Chondrocyte (in vitro differentiated cells): ENCODE results near the gene TMEM135. TPM values are rescaled to one million over a fixed set of nuclear protein-coding genes. Genes with fewer than 3 reads are reported as not detected.
"Not testable (repeated sequence)": the region's sequence is repeated elsewhere in the genome, so short reads cannot be mapped to it uniquely, and the experiment has no call there.

Experiments
- DNase-seq: peaks from one replicate; pipeline ENCODE4 v3.0.0; 2021; ENCODE audit warnings: mixed read lengths, low spot score
- H3K27ac Mint-ChIP-seq: one replicate; pipeline ENCODE4 v1.8.0; 2021; ENCODE audit warnings: mild to moderate bottlenecking, moderate library complexity, mixed read lengths; ENCODE audit not compliant: unreplicated experiment
- H3K27me3 Mint-ChIP-seq: 2 replicates; pipeline ENCODE4 v1.8.0; 2021; ENCODE audit warnings: low read depth, mixed read lengths
- H3K36me3 Mint-ChIP-seq: 2 replicates; pipeline ENCODE4 v1.8.0; 2021; ENCODE audit warnings: low read depth, mixed read lengths
- H3K4me1 Mint-ChIP-seq: 2 replicates; pipeline ENCODE4 v1.8.0; 2021; ENCODE audit warnings: low read depth, mild to moderate bottlenecking, mixed read lengths
- H3K4me3 Mint-ChIP-seq: one replicate; pipeline ENCODE4 v1.8.0; 2021; ENCODE audit warnings: mild to moderate bottlenecking, moderate library complexity, mixed read lengths; ENCODE audit not compliant: unreplicated experiment
- H3K9me3 Mint-ChIP-seq: 2 replicates; pipeline ENCODE4 v1.8.0; 2021; ENCODE audit warnings: low read depth, mixed read lengths
- total RNA-seq: library from RNA; stranded (reverse); gene quantifications from 3 replicates; pipeline ENCODE4 v1.2.1, GENCODE V29; 2021
- TF ChIP-seq, protein P1 (sequence below): fragments of 200-600 bp; sonication (generic); IDR thresholded peaks from 2 replicates; pipeline ENCODE4 v1.5.0; 2021; ENCODE audit warnings: antibody characterized with exemption, mild to moderate bottlenecking, moderate library complexity

Gene TMEM135
- total RNA-seq, 1 donor from 2014 or later: 13.3 TPM

- H3K27ac Mint-ChIP-seq: no peak overlapping the region
- TF ChIP-seq, protein P1, sequence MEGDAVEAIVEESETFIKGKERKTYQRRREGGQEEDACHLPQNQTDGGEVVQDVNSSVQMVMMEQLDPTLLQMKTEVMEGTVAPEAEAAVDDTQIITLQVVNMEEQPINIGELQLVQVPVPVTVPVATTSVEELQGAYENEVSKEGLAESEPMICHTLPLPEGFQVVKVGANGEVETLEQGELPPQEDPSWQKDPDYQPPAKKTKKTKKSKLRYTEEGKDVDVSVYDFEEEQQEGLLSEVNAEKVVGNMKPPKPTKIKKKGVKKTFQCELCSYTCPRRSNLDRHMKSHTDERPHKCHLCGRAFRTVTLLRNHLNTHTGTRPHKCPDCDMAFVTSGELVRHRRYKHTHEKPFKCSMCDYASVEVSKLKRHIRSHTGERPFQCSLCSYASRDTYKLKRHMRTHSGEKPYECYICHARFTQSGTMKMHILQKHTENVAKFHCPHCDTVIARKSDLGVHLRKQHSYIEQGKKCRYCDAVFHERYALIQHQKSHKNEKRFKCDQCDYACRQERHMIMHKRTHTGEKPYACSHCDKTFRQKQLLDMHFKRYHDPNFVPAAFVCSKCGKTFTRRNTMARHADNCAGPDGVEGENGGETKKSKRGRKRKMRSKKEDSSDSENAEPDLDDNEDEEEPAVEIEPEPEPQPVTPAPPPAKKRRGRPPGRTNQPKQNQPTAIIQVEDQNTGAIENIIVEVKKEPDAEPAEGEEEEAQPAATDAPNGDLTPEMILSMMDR: no peak
- H3K9me3 Mint-ChIP-seq: peaks cover 19% of the 10 kb centered on the region
- H3K27me3 Mint-ChIP-seq: no peaks in the 10 kb centered on the region
- peaks cover 9% of the 10 kb centered on the region for H3K4me1 Mint-ChIP-seq
- H3K4me3 Mint-ChIP-seq: no peak overlapping the region
- peaks cover 2% of the 10 kb centered on the region for H3K36me3 Mint-ChIP-seq
- DNase-seq: no peak
Observed at GRCh38 chr11:87022254-87022653, 15.5 kb upstream of the TMEM135 start.

DNA sequence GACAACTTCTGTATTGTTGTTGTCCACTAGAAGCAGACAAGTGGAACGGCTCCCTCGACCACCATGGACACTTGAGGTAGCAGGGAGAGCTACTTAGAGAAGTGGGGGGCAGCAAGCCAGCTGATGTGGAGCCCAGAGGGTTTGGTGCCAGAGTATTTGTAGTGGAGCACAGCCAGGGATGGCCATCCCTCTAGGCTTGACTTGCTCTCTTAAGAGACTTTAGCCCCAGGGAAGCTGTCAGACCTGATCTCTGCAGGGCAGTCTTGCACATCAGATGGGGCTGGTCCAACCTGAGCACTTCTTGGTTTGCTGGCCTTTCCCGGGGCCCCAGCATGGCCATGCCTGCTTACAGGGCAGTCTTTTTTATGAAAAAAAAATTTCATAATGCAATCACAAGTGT, 15.0 kb upstream of the TMEM135 start:
- no peak for DNase-seq
- H3K36me3 Mint-ChIP-seq: peaks cover 2% of the 10 kb centered on the region
- TF ChIP-seq, protein P1: no peak
- H3K27me3 Mint-ChIP-seq: no peaks in the 10 kb centered on the region
- H3K27ac Mint-ChIP-seq: no peak overlapping the region
- peaks cover 19% of the 10 kb centered on the region for H3K9me3 Mint-ChIP-seq
- H3K4me1 Mint-ChIP-seq: peaks cover 9% of the 10 kb centered on the region
- no peak overlapping the region for H3K4me3 Mint-ChIP-seq

DNA sequence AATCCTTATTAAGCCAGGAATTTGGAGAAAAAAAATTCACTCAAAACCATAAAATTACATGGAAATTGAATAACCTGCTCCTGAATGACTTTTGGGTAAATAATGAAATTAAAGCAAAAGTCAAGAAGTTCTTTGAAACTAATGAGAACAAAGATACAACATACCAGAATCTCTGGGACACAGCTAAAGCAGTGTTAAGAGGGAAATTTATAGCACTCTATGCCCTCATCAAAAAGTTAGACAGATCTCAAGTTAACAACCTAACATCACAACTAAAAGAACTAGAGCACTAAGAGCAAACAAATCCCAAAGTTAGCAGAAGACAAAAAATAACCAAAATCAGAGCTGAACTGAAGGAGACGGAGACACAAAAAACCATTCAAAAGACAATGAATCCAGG, 11.3 kb upstream of the TMEM135 start:
- not testable (repeated sequence) for H3K27me3 Mint-ChIP-seq, H3K4me3 Mint-ChIP-seq, H3K4me1 Mint-ChIP-seq, H3K27ac Mint-ChIP-seq, DNase-seq, H3K36me3 Mint-ChIP-seq
- peaks cover 19% of the 10 kb centered on the region for H3K9me3 Mint-ChIP-seq

DNA sequence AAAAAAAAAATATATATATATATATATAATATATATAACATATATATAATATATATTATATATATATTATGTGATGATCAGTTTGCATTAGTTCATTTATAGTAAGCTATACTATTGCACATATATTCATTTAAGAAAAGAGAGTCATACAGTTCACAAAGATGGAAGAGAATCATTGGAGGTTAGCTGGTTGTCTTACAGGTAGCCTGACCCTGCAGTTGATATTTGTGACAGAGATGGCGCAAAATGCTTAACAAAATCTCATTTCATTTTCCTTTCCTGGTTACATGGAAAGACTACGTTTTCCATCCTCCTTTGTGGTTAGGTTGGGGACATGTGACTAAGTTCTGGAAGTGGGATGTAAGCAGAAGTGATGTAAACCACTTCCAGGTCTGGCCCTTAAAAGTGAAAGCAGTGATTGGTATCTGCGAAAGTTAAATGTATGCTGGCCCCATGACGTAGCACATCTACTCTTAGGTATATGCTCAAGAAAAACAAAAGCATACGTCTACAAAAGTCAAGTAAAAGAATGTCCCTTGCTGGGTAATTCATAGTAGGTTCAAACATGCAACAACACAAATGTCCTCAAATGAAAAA, 7.2 kb upstream of the TMEM135 start:
- H3K4me3 Mint-ChIP-seq: no peak overlapping the region
- DNase-seq: no peak
- peaks cover 10% of the 10 kb centered on the region for H3K9me3 Mint-ChIP-seq
- TF ChIP-seq, protein P1: no peak
- H3K27ac Mint-ChIP-seq: no peak overlapping the region
- H3K36me3 Mint-ChIP-seq: peaks cover 2% of the 10 kb centered on the region
- H3K4me1 Mint-ChIP-seq: no peaks in the 10 kb centered on the region
- no peaks in the 10 kb centered on the region for H3K27me3 Mint-ChIP-seq

DNA sequence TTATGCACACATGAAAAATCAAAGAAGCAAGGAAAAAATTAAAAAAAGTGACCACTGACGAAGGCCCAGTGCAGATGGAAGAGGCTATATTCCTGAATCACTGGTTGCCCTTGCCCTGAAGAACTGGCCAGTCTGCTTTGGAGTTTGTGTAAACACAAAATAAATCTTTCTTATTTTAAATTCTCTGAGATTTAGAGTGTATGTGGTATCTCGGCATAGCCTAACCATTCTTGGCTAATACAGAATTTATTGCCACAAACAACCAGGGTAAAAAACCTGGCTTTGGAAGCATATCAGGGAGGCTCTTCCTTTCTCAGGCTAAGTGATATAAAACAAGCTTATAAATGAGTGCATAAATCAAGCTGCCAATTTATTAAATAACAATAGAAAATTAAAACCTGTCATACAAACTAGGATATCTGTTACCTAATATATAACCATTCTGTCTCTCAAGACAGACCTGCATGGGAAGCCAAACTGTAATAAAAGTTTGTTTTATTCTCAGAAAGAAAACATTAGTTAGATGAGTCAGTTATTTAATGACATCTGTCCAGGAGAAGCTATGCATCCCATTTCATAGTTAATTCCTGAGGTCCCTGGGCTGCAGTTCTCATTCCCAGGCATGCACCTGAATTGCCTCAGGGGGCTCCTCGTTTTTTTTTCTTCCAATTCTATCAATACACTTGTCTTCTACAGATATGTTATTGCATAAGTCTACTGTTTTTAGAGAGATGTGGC, 6.1 kb upstream of the TMEM135 start:
- TF ChIP-seq, protein P1: no peak
- H3K27ac Mint-ChIP-seq: no peak overlapping the region
- no peak for DNase-seq
- H3K4me1 Mint-ChIP-seq: no peaks in the 10 kb centered on the region
- H3K4me3 Mint-ChIP-seq: no peak overlapping the region
- H3K36me3 Mint-ChIP-seq: no peaks in the 10 kb centered on the region
- H3K27me3 Mint-ChIP-seq: no peaks in the 10 kb centered on the region
- peaks cover 3% of the 10 kb centered on the region for H3K9me3 Mint-ChIP-seq

DNA sequence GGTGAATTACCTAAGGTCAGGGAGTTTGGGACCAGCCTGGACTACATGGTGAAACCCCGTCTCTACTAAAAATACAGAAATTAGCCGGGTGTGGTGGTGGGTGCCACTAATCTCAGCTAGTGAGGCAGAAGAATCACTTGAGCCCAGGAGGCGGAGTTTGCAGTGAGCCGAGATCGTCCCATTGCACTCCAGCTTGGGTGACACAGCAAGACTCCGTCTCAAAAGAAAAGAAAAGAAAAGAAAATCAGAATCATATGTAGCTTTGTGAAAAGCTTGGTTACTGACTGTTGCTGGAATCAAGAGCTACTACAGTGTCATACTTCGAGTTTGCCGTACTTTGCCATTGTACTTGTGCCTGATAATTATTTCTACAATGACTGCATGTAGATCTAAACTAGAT, 4.2 kb upstream of the TMEM135 start:
- Mint-ChIP-seq H3K27ac (no peak overlapping the region), H3K4me3 (no peak overlapping the region), H3K36me3 (no peaks in the 10 kb centered on the region), H3K9me3 (no peaks in the 10 kb centered on the region), H3K4me1 (peaks cover 15% of the 10 kb centered on the region), H3K27me3 (no peaks in the 10 kb centered on the region)
- TF ChIP-seq, protein P1: no peak
- no peak for DNase-seq
